ENCODE data around the gene ADGRL1. TPM values are rescaled to one million over a fixed set of nuclear protein-coding genes. Genes with fewer than 3 reads are reported as not detected.

ADGRL1 gene
- total and polyA plus RNA-seq, 9 of the 15 experiments (the other 6 are each of a cell fraction or from before 2014, with no cell fraction given), result 0.14 to 37.0 (median 8.6) TPM

DNA sequence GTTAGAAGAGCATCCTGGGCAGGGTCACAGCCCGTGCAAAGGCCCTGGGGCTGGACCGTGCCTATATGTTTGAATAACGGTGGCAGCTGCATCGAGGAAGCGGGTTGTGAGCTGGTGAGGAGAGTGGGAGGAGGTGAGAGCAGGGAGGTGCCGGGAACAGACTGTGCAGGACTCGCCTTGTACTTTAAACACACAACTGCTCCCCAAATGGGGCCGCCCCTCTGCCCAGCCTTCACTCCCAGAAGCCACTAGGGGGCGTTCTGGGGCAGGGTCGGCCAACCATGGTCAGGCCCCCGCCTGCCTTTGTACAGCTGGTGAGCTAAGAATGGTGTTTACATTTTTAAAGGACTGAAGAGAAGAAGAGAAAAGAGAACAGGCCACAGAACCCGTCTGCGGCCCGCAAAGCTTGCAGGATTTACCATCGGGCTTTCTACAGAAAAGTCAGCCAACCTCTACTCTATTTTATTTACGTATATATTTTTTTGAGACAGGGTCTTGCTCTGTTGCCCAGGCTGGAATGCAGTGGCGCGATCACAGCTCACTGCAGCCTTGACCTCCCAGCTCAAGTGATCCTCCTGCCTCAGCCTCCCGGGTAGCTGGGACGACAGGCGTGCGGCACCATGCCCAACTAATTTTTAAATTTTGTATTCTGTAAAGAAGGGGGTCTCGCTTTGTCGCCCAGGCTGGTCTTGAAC is 5.7 kb downstream of the ADGRL1 start (continued):
- TF ChIP-seq STAG1 (CRISPR knock-in tag; IDR thresholded peaks at IDR 0.05; ENCODE audit: borderline replicate concordance) (peak; percentile 44; the same call in 1 of the 2 replicates), RAD21 (CRISPR knock-in tag; conservative IDR thresholded peaks at IDR 0.05 in 1 of 2, IDR thresholded peaks at IDR 0.05 in 1 of 2) (peak; percentile 56 to 88)

DNA sequence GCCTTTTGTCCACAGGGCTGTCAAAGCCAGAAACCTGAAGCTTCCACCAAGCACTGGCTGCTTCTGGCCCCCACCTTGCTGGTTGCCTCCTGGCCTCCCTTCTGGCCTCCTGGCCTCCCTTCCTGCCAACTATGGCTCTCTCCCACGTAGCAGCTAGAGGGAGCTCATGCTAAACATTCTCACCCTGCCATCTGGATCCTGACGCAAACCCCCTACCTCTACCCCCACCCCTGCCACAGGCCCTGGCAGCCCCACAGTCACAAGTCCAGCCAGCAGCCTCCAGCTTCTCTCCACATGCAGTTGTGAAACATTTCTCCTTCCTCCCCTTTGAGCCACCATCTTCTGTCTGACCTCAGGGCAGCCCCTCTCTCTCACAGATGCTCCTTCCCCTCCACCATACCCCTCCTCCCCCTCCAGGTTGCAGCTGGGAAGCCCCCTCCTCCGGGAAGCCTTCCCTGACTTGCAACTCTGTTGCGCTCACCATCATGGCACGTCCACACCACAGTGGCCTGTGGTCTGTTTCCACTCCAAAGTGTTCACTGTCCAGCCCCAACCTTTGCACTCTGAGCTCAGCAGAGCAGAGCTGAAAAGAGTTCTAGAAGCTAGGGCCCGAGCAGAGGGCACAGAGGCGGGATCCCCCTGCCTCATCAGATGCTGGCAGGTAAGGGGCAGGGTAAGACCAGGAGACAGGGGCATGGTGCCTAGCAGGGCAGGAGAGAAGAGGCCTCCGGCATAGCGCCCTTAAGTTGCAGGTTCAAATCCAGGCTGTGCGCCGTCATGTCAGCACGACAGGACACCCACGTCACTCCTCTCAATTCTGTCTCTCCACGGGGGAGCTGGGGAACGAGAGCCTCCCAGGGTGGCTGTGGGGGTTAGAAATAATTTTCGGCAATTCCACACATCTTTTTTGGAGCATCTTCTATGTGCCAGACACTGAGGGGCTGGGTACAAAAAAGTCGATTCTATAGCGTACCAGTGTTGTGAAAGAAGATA is 7.3 kb downstream of the ADGRL1 start:
- no peak overlapping the region for H3K4me2 ChIP-seq (ENCODE audit: insufficient read depth, low read length)
- intact Hi-C loops (cut with micrococcal nuclease), result loop anchor here (2.0 to 10.0 kb wide), 2 partner anchors 150 to 286 kb away; no protein-coding TSS in a partner anchor
- CTCF ChIA-PET (ENCODE audit: low intra/inter-chr PET ratio), result interaction anchor here (0.6 to 1.1 kb wide), 4 partner anchors 142 to 268 kb away, joined by 3 to 6 read pairs (median 4); no protein-coding TSS in a partner anchor
- peaks cover 0 to 12% of the 10 kb centered on the region in 2 experiments; a peak in 2 of 5 replicates for H3K4me1 ChIP-seq (replicated peaks in 1 of 2; ENCODE audit: control insufficient read depth in 2 of 2, insufficient read depth in 2 of 2, low read length in 2 of 2)
- H3K4me3 ChIP-seq, result no peak overlapping the region
- FAIRE-seq (no peak), DNase-seq (ENCODE audit: extremely low read depth in 1 of 4, low spot score in 3 of 4) (peak in 1 of 4 experiments; percentile 33), ATAC-seq (peak; percentile 11; the same call in 1 of the 3 replicates)
- no peak overlapping the region for H2AFZ ChIP-seq (ENCODE audit: low read depth, low read length)
- H4K20me1 ChIP-seq (replicated peaks; ENCODE audit: control insufficient read depth, insufficient read depth, low read length), result peaks cover 8% of the 10 kb centered on the region; the same call in 1 of the 2 replicates
- H3K9ac ChIP-seq (ENCODE audit: insufficient read depth in 1 of 2, low read depth in 2 of 2, low read length in 2 of 2), result peak overlapping the region in 1 of 2 experiments; percentile 26; a peak in 1 of 4 replicates
- H3K27ac ChIP-seq (ENCODE audit: extremely low read depth, low read depth, low read length), result no peak overlapping the region
- peaks cover 9% of the 10 kb centered on the region for H3K79me2 ChIP-seq (ENCODE audit: control insufficient read depth, insufficient read depth, low read length)
- 74% methylated on average over 14 of the region's 18 CpGs for WGBS (ENCODE audit: insufficient coverage, low coverage, missing lambda C conversion rate)
- H3K9me1 ChIP-seq (ENCODE audit: control insufficient read depth, insufficient read depth, low read length), result no peaks in the 10 kb centered on the region
- BruUV-seq (replicated peaks), result no TSS peak
- POLR2A ChIA-PET, result interaction anchor here (0.6 to 1.2 kb wide), 4 partner anchors 15 to 259 kb away, joined by 3 to 4 read pairs (median 3); no protein-coding TSS in a partner anchor
- H3K9me3 ChIP-seq (replicated peaks; ENCODE audit: control insufficient read depth, insufficient read depth, low read depth, low read length), result no peaks in the 10 kb centered on the region
- in situ Hi-C loops (cut with MboI), result loop anchor here (5.0 kb wide), 2 partner anchors 149 to 279 kb away; partner anchors contain the start of gene PTGER1
- no peaks in the 10 kb centered on the region for H3K27me3 ChIP-seq (ENCODE audit: control insufficient read depth in 2 of 2, insufficient read depth in 2 of 2, low read length in 2 of 2)
- H3K36me3 ChIP-seq (ENCODE audit: control insufficient read depth, insufficient read depth, low read length), result no peaks in the 10 kb centered on the region
- TF ChIP-seq SAFB (IDR thresholded peaks at IDR 0.05; ENCODE audit: borderline replicate concordance, low read depth, low read length) (no peak), KDM4B (IDR thresholded peaks at IDR 0.05; ENCODE audit: borderline replicate concordance in 2 of 2, low read depth in 1 of 2) (no peak), BCOR (IDR thresholded peaks at IDR 0.05) (0 out of 2 replicates have a peak, but pooled peaks have one; percentile 7), SMAD3 (CRISPR knock-in tag; conservative IDR thresholded peaks at IDR 0.05) (no peak), ZNF3 (CRISPR knock-in tag; IDR thresholded peaks at IDR 0.05) (no peak), TBP (optimal IDR thresholded peaks at IDR 0.05; ENCODE audit: low read depth, low read length) (no peak), CHD2 (IDR thresholded peaks at IDR 0.05; ENCODE audit: low read depth, low read length) (no peak)
- TF ChIP-seq, protein P1, sequence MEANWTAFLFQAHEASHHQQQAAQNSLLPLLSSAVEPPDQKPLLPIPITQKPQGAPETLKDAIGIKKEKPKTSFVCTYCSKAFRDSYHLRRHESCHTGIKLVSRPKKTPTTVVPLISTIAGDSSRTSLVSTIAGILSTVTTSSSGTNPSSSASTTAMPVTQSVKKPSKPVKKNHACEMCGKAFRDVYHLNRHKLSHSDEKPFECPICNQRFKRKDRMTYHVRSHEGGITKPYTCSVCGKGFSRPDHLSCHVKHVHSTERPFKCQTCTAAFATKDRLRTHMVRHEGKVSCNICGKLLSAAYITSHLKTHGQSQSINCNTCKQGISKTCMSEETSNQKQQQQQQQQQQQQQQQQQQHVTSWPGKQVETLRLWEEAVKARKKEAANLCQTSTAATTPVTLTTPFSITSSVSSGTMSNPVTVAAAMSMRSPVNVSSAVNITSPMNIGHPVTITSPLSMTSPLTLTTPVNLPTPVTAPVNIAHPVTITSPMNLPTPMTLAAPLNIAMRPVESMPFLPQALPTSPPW (CRISPR knock-in tag; IDR thresholded peaks at IDR 0.05), result peak; percentile 28; the same call in 1 of the 2 replicates
- TF ChIP-seq, protein P2, sequence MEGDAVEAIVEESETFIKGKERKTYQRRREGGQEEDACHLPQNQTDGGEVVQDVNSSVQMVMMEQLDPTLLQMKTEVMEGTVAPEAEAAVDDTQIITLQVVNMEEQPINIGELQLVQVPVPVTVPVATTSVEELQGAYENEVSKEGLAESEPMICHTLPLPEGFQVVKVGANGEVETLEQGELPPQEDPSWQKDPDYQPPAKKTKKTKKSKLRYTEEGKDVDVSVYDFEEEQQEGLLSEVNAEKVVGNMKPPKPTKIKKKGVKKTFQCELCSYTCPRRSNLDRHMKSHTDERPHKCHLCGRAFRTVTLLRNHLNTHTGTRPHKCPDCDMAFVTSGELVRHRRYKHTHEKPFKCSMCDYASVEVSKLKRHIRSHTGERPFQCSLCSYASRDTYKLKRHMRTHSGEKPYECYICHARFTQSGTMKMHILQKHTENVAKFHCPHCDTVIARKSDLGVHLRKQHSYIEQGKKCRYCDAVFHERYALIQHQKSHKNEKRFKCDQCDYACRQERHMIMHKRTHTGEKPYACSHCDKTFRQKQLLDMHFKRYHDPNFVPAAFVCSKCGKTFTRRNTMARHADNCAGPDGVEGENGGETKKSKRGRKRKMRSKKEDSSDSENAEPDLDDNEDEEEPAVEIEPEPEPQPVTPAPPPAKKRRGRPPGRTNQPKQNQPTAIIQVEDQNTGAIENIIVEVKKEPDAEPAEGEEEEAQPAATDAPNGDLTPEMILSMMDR (IDR thresholded peaks at IDR 0.05 in 2 of 3, conservative IDR thresholded peaks at IDR 0.05 in 1 of 3; ENCODE audit: insufficient read depth in 2 of 3, low read depth in 1 of 3, low read length in 3 of 3), result peak; percentile 25 to 47 (median 34); a peak in 4 of 6 replicates
- TF ChIP-seq, protein P3, sequence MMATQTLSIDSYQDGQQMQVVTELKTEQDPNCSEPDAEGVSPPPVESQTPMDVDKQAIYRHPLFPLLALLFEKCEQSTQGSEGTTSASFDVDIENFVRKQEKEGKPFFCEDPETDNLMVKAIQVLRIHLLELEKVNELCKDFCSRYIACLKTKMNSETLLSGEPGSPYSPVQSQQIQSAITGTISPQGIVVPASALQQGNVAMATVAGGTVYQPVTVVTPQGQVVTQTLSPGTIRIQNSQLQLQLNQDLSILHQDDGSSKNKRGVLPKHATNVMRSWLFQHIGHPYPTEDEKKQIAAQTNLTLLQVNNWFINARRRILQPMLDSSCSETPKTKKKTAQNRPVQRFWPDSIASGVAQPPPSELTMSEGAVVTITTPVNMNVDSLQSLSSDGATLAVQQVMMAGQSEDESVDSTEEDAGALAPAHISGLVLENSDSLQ (IDR thresholded peaks at IDR 0.05), result no peak
